HG02938 (cell line): Measurements from ENCODE around the gene SUMO2.

Experiments
- ATAC-seq: cut with Tn5 transposase; IDR thresholded peaks from one replicate; pipeline ENCODE4 v1.9.1; 2021; ENCODE audit warnings: mild to moderate bottlenecking, moderate library complexity; ENCODE audit not compliant: unreplicated experiment

The SUMO2 gene

GRCh38 chr17:75124819-75125162, 58.0 kb downstream of the SUMO2 start:
- ATAC-seq, result no peak

GRCh38 chr17:75124041-75124818, 58.5 kb downstream of the SUMO2 start:
- no peak for ATAC-seq

- ATAC-seq, result no peak
Measured at GRCh38 chr17:75118307-75118706, 64.5 kb downstream of the SUMO2 start.

GRCh38 chr17:75116737-75117136, 66.0 kb downstream of the SUMO2 start:
- ATAC-seq, result no peak
